Gastroesophageal sphincter (tissue), 4 donors: Measurements from ENCODE around the gene GRIK3. TPM values are rescaled to one million over a fixed set of nuclear protein-coding genes. Genes with fewer than 3 reads are reported as not detected.

Experiments
- ATAC-seq: fragments of 150-250 bp; one replicate; pipeline ENCODE4 v1.9.1; 2016; ENCODE audit warnings: mild to moderate bottlenecking, moderate library complexity
- H3K27ac ChIP-seq, 4 donors: fragments of 200-600 bp; sonication (generic) in 3 of 4; 1 replicate in 3 of 4; 2 replicates in 1 of 4; pipeline ENCODE4 v1.5.1; 2016 to 2019
- H3K27me3 ChIP-seq: fragments of 200-600 bp; sonication (generic); one replicate; pipeline ENCODE4 v1.5.1; 2019
- H3K36me3 ChIP-seq, 2 donors: fragments of 200-600 bp; sonication (generic); one replicate each; pipeline ENCODE4 v1.5.1; 2019; ENCODE audit warnings: control low read depth in 1 of 2
- H3K4me1 ChIP-seq, 3 donors: fragments of 200-600 bp; sonication (generic); 1 replicate in 2 of 3; 2 replicates in 1 of 3; pipeline ENCODE4 v1.5.1; 2016 to 2019; ENCODE audit warnings: control low read depth in 2 of 3
- H3K4me3 ChIP-seq, 2 donors: fragments of 200-600 bp; sonication (generic); one replicate each; pipeline ENCODE4 v1.5.1; 2019; ENCODE audit warnings: mild to moderate bottlenecking in 1 of 2, moderate library complexity in 1 of 2
- H3K9me3 ChIP-seq, 3 donors: fragments of 200-600 bp; sonication (generic); one replicate each; pipeline ENCODE4 v1.5.1; 2017 to 2019; ENCODE audit warnings: control low read depth in 2 of 3
- CTCF ChIP-seq, 4 experiments: fragments of 200-600 bp in 2 of 4; fragments of 450-650 bp in 2 of 4; sonication (generic) in 1 of 4; IDR thresholded peaks; one replicate each; pipeline ENCODE4 v1.5.1; 2017 to 2019; ENCODE audit warnings: antibody characterized with exemption in 4 of 4, mild to moderate bottlenecking in 2 of 4, moderate library complexity in 2 of 4
- EP300 ChIP-seq: sonication (generic); formaldehyde crosslinking; IDR thresholded peaks from one replicate; pipeline ENCODE4 v1.6.1; 2017; ENCODE audit warnings: antibody characterized with exemption, mild to moderate bottlenecking
- POLR2A ChIP-seq, 2 donors: fragments of 450-650 bp; IDR thresholded peaks; one replicate each; pipeline ENCODE4 v1.6.1; 2017; ENCODE audit warnings: antibody characterized with exemption in 2 of 2, mild to moderate bottlenecking in 2 of 2, moderate library complexity in 1 of 2
- POLR2AphosphoS5 ChIP-seq: sonication (generic); formaldehyde crosslinking; IDR thresholded peaks from one replicate; pipeline ENCODE4 v1.6.1; 2017; ENCODE audit warnings: antibody characterized with exemption
- WGBS, 2 donors: methylation state at CpG; one replicate each; pipeline ENCODE4 v1.1.5; 2018; ENCODE audit warnings: low coverage in 1 of 2; 5-methylcytosine and 5-hydroxymethylcytosine counted together
- total RNA-seq, 4 donors: library from RNA; depleted of rRNA; stranded (reverse); fragments of >200 nt; gene quantifications; one replicate each; pipeline ENCODE4 v1.1.0, GENCODE V29; 2016

Gene GRIK3
- total RNA-seq, 4 donors from 2014 or later, result 3.1 to 7.8 (median 5.0) TPM

- H3K4me1 ChIP-seq, result no peaks in the 10 kb centered on the region
- no peak overlapping the region for H3K4me3 ChIP-seq
- ATAC-seq, result no peak
- H3K27ac ChIP-seq, result no peak overlapping the region
- H3K36me3 ChIP-seq, result no peaks in the 10 kb centered on the region
- peaks cover 83% of the 10 kb centered on the region for H3K27me3 ChIP-seq
- no peak for TF ChIP-seq POLR2AphosphoS5
- TF ChIP-seq CTCF (IDR thresholded peaks at IDR 0.05), result no peak
- TF ChIP-seq POLR2A (IDR thresholded peaks at IDR 0.05), result no peak
- no peak for TF ChIP-seq EP300
- H3K9me3 ChIP-seq, result no peaks in the 10 kb centered on the region
- 57 to 59% methylated on average over 6 to 9 of the region's 9 CpGs for WGBS, 2 donors
These were observed 189.4 kb downstream of the GRIK3 start for GRCh38 chr1:36844917-36845316.

- ATAC-seq, result no peak
- Histone ChIP-seq H3K9me3 (no peaks in the 10 kb centered on the region), H3K4me3 (no peak overlapping the region), H3K27me3 (peaks cover 83% of the 10 kb centered on the region), H3K27ac (no peak overlapping the region), H3K4me1 (no peaks in the 10 kb centered on the region), H3K36me3 (no peaks in the 10 kb centered on the region)
- TF ChIP-seq CTCF (IDR thresholded peaks at IDR 0.05), result no peak
- TF ChIP-seq POLR2A (IDR thresholded peaks at IDR 0.05), result no peak
- TF ChIP-seq POLR2AphosphoS5, result no peak
- no peak for TF ChIP-seq EP300
- 80 to 88% methylated on average over 1 to 3 of the region's 11 CpGs for WGBS, 2 donors
These were observed 190.3 kb downstream of the GRIK3 start for GRCh38 chr1:36843906-36844610.

- H3K27me3 ChIP-seq, result peaks cover 89% of the 10 kb centered on the region
- no peak overlapping the region for H3K4me3 ChIP-seq
- no peaks in the 10 kb centered on the region for H3K4me1 ChIP-seq
- no CpG with 5 or more reads among the region's 11 CpGs for WGBS, 2 donors
- H3K9me3 ChIP-seq, result no peaks in the 10 kb centered on the region
- TF ChIP-seq POLR2A (IDR thresholded peaks at IDR 0.05), result no peak
- TF ChIP-seq EP300, result no peak
- no peak for TF ChIP-seq CTCF (IDR thresholded peaks at IDR 0.05)
- no peak for TF ChIP-seq POLR2AphosphoS5
- no peak overlapping the region for H3K27ac ChIP-seq
- ATAC-seq, result no peak
- no peaks in the 10 kb centered on the region for H3K36me3 ChIP-seq
These were observed 191.3 kb downstream of the GRIK3 start for GRCh38 chr1:36843027-36843426.

GRCh38 chr1:36842448-36842847 lies 191.9 kb downstream of the GRIK3 start:
- no peaks in the 10 kb centered on the region for H3K36me3 ChIP-seq
- no peak overlapping the region for H3K27ac ChIP-seq
- WGBS, 2 donors, result 39 to 75% methylated on average over 1 to 5 of the region's 7 CpGs
- TF ChIP-seq EP300, result no peak
- no peak for TF ChIP-seq POLR2A (IDR thresholded peaks at IDR 0.05)
- TF ChIP-seq CTCF (IDR thresholded peaks at IDR 0.05), result no peak
- TF ChIP-seq POLR2AphosphoS5, result no peak
- H3K27me3 ChIP-seq, result peaks cover 89% of the 10 kb centered on the region
- no peak overlapping the region for H3K4me3 ChIP-seq
- H3K9me3 ChIP-seq, result no peaks in the 10 kb centered on the region
- H3K4me1 ChIP-seq, result no peaks in the 10 kb centered on the region
- ATAC-seq, result no peak

- Histone ChIP-seq H3K27ac (no peak overlapping the region), H3K27me3 (peaks cover 83% of the 10 kb centered on the region), H3K9me3 (no peaks in the 10 kb centered on the region), H3K4me3 (no peak overlapping the region), H3K36me3 (no peaks in the 10 kb centered on the region), H3K4me1 (no peaks in the 10 kb centered on the region)
- no peak for TF ChIP-seq POLR2A (IDR thresholded peaks at IDR 0.05)
- TF ChIP-seq CTCF (IDR thresholded peaks at IDR 0.05), result no peak
- TF ChIP-seq POLR2AphosphoS5, result no peak
- TF ChIP-seq EP300, result no peak
- no peak for ATAC-seq
- WGBS, 2 donors, result 60 to 85% methylated on average over 1 to 2 of the region's 2 CpGs
These were observed 194.8 kb downstream of the GRIK3 start for GRCh38 chr1:36839485-36839884.
